Heart left ventricle (tissue), 16 donors: ENCODE data around the gene TMED5. TPM values are rescaled to one million over a fixed set of nuclear protein-coding genes. Genes with fewer than 3 reads are reported as not detected.

Experiments used
- ATAC-seq, 4 donors: fragments of 200-7000 bp; cut with Tn5 transposase; one replicate each; pipeline ENCODE4 v1.9.1; 2020 to 2022; ENCODE audit warnings: moderate library complexity in 4 of 4, mild to moderate bottlenecking in 3 of 4, moderate number of reproducible peaks in 1 of 4
- DNase-seq, 5 donors: peaks; one replicate each; pipeline ENCODE4 v3.0.0-alpha.2; 2020
- H3K27ac ChIP-seq, 12 donors: fragments of 200-600 bp; sonication (generic) in 4 of 12; one replicate each; pipeline versions ENCODE4 v1.5.0 to v1.8.0; 2016 to 2022; ENCODE audit warnings: mild to moderate bottlenecking in 2 of 12
- H3K27me3 ChIP-seq, 9 donors: fragments of 200-600 bp; sonication (generic) in 2 of 9; one replicate each; pipeline versions ENCODE4 v1.5.1 to v1.8.0; 2016 to 2022; ENCODE audit warnings: mild to moderate bottlenecking in 3 of 9
- H3K36me3 ChIP-seq, 9 donors: fragments of 200-600 bp; sonication (generic) in 2 of 9; one replicate each; pipeline versions ENCODE4 v1.5.0 to v1.8.0; 2018 to 2022; ENCODE audit warnings: mild to moderate bottlenecking in 2 of 9
- H3K4me1 ChIP-seq, 12 donors: fragments of 200-600 bp; sonication (generic) in 4 of 12; one replicate each; pipeline versions ENCODE4 v1.5.0 to v1.8.0; 2016 to 2022; ENCODE audit warnings: mild to moderate bottlenecking in 3 of 12
- H3K4me3 ChIP-seq, 12 donors: fragments of 200-600 bp; sonication (generic) in 4 of 12; one replicate each; pipeline versions ENCODE4 v1.5.0 to v1.8.0; 2017 to 2022; ENCODE audit warnings: mild to moderate bottlenecking in 9 of 12, moderate library complexity in 4 of 12
- H3K9me3 ChIP-seq, 12 donors: fragments of 200-600 bp; sonication (generic) in 4 of 12; one replicate each; pipeline versions ENCODE4 v1.5.0 to v1.8.0; 2016 to 2022; ENCODE audit warnings: mild to moderate bottlenecking in 1 of 12
- CTCF ChIP-seq, 12 donors: fragments of 200-600 bp; sonication (generic) in 4 of 12; IDR thresholded peaks; one replicate each; pipeline versions ENCODE4 v1.5.0 to v1.8.0; 2018 to 2022; ENCODE audit warnings: antibody characterized with exemption in 12 of 12, mild to moderate bottlenecking in 5 of 12
- POLR2A ChIP-seq, 2 donors: fragments of 450-650 bp; IDR thresholded peaks; one replicate each; pipeline ENCODE4 v1.6.1; 2017; ENCODE audit warnings: antibody characterized with exemption in 2 of 2, mild to moderate bottlenecking in 2 of 2, moderate library complexity in 2 of 2
- WGBS, 4 donors: extraction: QIAGEN DNeasy Blood & Tissue Kit in 2 of 4; methylation state at CpG; one replicate each; pipeline versions ENCODE4 v1.1.5 to v1.1.7; 2013 to 2018; 5-methylcytosine and 5-hydroxymethylcytosine counted together
- intact Hi-C, 10 donors: fragments of 100-400 bp; cut with DNase I; formaldehyde crosslinking; loops; one replicate each; pipeline versions ENCODE4 v1.11.1 to v1.14.2; 2022
- polyA plus RNA-seq, 2 donors: library from polyadenylated mRNA; stranded (reverse); fragments of 200-250 nt; gene quantifications; one replicate each; pipeline ENCODE4 v1.2.3, GENCODE V29; 2013
- total RNA-seq, 9 donors: library from RNA; depleted of rRNA in 2 of 9; stranded (reverse); fragments of >200 nt in 2 of 9; fragmentation: NEBNext Ultra II Directional in 3 of 9; extraction: Animal tissue kit (Norgen Biotek cat#: 25700) in 3 of 9; gene quantifications; one replicate each; pipeline versions ENCODE4 v1.1.0 to v1.2.4, GENCODE V29; 2016 to 2023
- donor health status: ischemic (EF 13 %, LVEDD 7.1; RV severe dilation, severe dysfunction).
- donor health status: healthy with polysubstance abuse.
- donor health status: DM: no; HTN: yes; CAD: no.
- donor health status: DM: no; HTN: no; CAD: no.
- donor health status: ischemic (EF 25% LVEDD 6.9; RV normal size, moderate dysfunction).
- donor health status: ischemic (EF 25% LVEDD 5.7; RV mildly dilated, moderate dysfunction).
- donor health status: healthy.
- donor health status: DM: yes; HTN: yes; CAD: no.
- donor health status: ischemic (EF 35%, LVEDD 5.7; RV mildly dilated, moderate dysfunction).
- donor health status: nonischemic (EF 11% LVEDD 7.7; RV severe dilation, severe dysfunction).
- donor health status: DM: yes; HTN: yes; CAD: no.
- donor health status: PGD.
- donor health status: ischemic (EF 29% LVEDD 5.4; RV normal size, mild dysfunction).
- donor health status: nonischemic (EF 23%, LVEDD 6.1; RV moderate dilation, normal function).

TMED5 gene
- total and polyA plus RNA-seq, 11 donors, result 9.2 to 95.3 (median 55.0) TPM

- no peaks in the 10 kb centered on the region for H3K4me1 ChIP-seq
- no peak overlapping the region for H3K27ac ChIP-seq
- 94 to 96% (median 95%) methylated on average over 6 of the region's 6 CpGs for WGBS, 4 donors
- TF ChIP-seq POLR2A (IDR thresholded peaks at IDR 0.05), result no peak
- no peak for TF ChIP-seq CTCF (IDR thresholded peaks at IDR 0.05)
- no peak for DNase-seq
- intact Hi-C loops, result no loop called here
- H3K4me3 ChIP-seq, result no peak overlapping the region
- no peaks in the 10 kb centered on the region for H3K9me3 ChIP-seq
- ATAC-seq, result no peak
- H3K27me3 ChIP-seq, result no peaks in the 10 kb centered on the region
- peaks cover 0 to 16% (median 0%) of the 10 kb centered on the region in 9 donors for H3K36me3 ChIP-seq
Observed at GRCh38 chr1:93205892-93206566, 25.8 kb upstream of the TMED5 start.

- TF ChIP-seq CTCF (IDR thresholded peaks at IDR 0.05), result no peak
- peaks cover 0 to 32% (median 0%) of the 10 kb centered on the region in 9 donors for H3K36me3 ChIP-seq
- H3K9me3 ChIP-seq, result no peaks in the 10 kb centered on the region
- no peak overlapping the region for H3K4me3 ChIP-seq
- ATAC-seq, result no peak
- 92 to 97% (median 94%) methylated on average over 4 of the region's 4 CpGs for WGBS, 4 donors
- intact Hi-C loops, result no loop called here
- no peak for DNase-seq
- no peaks in the 10 kb centered on the region for H3K27me3 ChIP-seq
- H3K27ac ChIP-seq, result no peak overlapping the region
- H3K4me1 ChIP-seq, result no peaks in the 10 kb centered on the region
Observed at GRCh38 chr1:93200714-93201113, 20.5 kb upstream of the TMED5 start.

- Histone ChIP-seq H3K4me1 (no peaks in the 10 kb centered on the region), H3K4me3 (no peak overlapping the region), H3K9me3 (no peaks in the 10 kb centered on the region), H3K27ac (no peak overlapping the region), H3K27me3 (no peaks in the 10 kb centered on the region), H3K36me3 (peaks cover 0 to 32% (median 0%) of the 10 kb centered on the region in 9 donors)
- DNase-seq, result no peak
- WGBS, 4 donors, result 93 to 99% (median 96%) methylated on average over 6 of the region's 6 CpGs
- no peak for TF ChIP-seq POLR2A (IDR thresholded peaks at IDR 0.05)
- TF ChIP-seq CTCF (IDR thresholded peaks at IDR 0.05), result no peak
- intact Hi-C loops, result no loop called here
- ATAC-seq, result no peak
Observed at GRCh38 chr1:93200086-93200620, 19.9 kb upstream of the TMED5 start.

- no peak for DNase-seq
- ATAC-seq, result no peak
- H3K36me3 ChIP-seq, result peaks cover 0 to 32% (median 0%) of the 10 kb centered on the region in 9 donors
- no peak overlapping the region for H3K27ac ChIP-seq
- H3K9me3 ChIP-seq, result no peaks in the 10 kb centered on the region
- 93 to 98% (median 97%) methylated on average over 9 of the region's 9 CpGs for WGBS, 4 donors
- H3K4me1 ChIP-seq, result no peaks in the 10 kb centered on the region
- intact Hi-C loops, result no loop called here
- TF ChIP-seq POLR2A (IDR thresholded peaks at IDR 0.05) (no peak), CTCF (IDR thresholded peaks at IDR 0.05) (no peak)
- no peaks in the 10 kb centered on the region for H3K27me3 ChIP-seq
- no peak overlapping the region for H3K4me3 ChIP-seq
Observed at GRCh38 chr1:93199150-93199549, 18.9 kb upstream of the TMED5 start.
